HG03521 (cell line): Measurements from ENCODE around the gene ZNF618.

Source experiments
- ATAC-seq: cut with Tn5 transposase; IDR thresholded peaks from one replicate; pipeline ENCODE4 v1.9.1; 2021; ENCODE audit warnings: mild to moderate bottlenecking, moderate library complexity; ENCODE audit not compliant: unreplicated experiment

ZNF618 gene

DNA sequence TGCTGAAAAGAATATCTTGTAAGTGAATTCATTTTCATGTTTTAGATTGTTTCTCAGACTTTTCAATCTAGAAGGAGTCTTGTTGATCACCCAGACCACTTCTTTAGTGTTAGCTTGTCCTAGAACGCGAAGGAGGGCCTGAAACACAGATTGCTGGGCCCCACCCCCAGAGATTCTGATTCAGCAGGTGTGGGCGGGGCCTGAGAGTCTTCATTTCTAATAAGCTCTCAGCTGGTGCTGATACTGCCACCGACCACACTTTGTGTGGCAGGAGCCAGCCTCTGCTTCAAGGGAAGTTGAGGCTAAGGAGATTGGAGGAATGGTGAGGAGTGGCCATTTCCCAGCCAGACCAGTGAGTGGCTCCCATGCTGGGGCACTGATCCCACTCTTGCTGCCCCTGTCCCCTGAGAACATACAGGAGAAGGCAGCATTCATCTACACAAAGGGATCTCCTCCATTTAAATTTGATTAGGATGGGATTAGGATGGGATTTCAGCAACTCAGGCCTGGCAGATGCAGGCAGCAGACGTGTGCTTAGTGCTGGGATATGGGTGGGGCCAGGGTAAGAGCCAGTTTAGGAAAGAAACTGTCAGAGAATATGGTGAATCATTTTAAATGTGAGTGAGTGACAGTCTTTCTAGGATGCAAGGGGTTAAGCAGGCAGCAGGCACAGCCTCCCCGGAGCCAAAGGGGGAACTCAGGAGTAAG lies 35.9 kb downstream of the ZNF618 start:
- no peak for ATAC-seq

DNA sequence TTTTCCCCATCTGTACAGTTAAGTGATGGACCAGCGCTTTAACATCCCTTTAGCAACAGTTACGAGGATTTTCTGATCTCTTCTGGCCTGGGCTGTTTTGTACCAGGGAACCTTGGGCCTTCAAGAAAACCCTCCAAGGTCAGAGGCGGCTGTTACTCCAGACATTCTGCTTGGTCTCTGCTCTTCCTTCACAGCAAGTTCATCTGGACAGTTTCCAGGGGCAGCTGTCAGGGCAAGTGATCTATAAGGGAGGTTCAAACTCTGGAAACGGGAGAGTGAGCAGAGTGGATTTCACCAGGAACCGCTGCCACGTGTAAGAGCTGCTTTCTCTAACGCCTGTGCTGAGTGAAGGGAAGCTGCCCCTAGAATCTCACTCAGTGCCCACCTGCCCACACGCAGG lies 36.7 kb downstream of the ZNF618 start:
- ATAC-seq = no peak

DNA sequence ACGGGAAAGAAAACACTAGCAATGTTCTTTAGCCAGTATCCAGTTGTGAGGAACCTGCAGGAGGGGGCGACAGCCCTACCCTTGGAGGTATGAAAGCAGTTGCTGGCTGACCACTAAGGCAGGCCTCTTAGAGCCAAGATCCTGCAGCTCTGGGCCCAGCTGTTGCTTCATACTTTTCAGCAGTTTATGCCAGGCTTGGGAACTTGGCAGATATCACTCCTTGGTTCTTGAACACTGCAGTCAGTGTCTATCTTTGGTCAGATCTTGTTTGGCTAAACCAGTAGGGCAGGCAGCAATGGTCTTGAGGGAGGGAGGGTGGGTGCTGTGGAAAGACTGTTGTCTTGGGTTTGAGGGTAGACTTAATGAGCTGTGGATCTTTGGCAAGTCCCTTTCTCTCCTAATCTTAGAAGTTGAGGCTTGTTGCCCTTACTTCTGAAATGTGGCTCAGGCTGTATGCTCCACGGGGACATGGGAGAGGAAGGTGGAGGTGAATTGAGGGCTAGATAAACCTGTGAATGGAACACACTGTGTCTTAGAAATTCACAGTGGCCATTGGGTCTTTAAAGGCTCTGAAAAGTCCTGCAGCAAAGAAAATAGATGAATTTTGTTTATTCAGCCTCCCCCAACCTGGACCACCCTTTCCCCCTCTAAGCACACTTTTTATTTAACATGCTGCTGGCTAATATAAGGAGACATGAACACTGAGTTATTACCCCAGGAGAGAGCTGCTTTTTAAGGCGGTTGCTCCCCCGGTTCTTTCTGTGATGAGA lies 37.5 kb downstream of the ZNF618 start:
- no peak for ATAC-seq

DNA sequence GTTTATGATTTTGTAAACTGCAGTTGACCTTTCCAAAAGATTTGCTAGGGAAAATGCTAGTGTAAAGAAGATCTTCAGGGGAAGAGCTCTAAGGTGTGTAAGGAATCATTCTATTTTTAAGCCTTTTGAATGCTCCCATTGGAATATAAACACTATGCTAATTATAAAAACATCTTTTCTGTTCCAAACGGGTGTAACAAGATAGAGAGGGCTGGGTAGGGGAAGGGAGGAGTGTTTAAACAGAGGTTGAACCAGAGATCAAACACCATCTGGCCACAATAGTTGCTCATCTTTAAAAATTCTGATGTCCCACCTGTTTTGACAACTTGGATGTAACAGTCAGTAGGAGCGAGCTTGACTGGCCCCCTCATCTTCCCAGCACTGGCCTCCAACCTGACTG lies 38.4 kb downstream of the ZNF618 start:
- no peak for ATAC-seq

DNA sequence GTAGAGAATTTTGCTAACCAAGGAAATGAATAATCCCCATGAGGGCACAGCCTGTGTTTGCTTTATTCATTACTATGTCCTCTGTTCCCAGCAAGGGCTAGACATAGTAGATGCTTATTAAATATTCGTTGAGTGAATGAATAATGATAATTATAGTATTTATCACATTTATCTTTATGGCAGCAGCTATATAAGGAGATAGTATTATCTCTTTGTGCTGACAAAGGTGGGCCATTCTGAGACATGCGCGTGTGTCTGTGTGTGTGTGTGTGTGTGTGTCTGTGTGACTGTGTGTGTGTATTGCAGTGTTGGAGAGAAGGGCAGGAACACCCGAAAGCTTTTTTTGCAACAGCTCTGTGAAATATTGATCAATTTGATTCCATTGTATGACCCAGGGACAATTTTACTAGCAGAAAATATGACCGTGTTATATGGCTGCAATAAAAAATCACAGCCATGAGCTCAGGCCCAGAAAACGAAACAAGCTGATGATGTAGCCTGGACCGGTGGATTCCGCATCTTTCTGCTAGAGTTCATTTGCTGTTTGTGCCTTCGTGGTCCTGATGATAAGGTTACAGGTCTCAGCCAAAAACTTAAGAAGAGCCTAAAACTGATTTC lies 39.8 kb downstream of the ZNF618 start:
- ATAC-seq = no peak

DNA sequence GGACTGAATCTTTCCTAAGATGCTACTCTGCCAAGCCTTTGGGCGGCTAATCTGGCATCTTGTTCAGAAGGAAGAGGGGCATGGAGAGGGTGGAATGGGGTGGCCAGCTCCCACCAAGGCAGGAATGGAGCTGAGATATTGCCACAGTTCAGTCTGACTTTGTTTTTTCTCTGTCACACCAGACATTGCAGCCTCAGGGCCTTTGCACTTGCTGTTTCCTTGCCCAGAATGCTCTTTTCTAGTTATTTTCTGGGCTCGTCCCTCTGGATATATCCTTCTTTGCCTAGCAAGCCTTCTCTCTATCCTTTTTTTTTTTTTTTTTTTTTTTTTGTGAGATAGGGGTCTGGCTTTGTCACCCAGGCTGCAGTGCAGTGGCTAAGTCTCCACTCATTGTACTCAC lies 40.8 kb downstream of the ZNF618 start:
- no peak for ATAC-seq

DNA sequence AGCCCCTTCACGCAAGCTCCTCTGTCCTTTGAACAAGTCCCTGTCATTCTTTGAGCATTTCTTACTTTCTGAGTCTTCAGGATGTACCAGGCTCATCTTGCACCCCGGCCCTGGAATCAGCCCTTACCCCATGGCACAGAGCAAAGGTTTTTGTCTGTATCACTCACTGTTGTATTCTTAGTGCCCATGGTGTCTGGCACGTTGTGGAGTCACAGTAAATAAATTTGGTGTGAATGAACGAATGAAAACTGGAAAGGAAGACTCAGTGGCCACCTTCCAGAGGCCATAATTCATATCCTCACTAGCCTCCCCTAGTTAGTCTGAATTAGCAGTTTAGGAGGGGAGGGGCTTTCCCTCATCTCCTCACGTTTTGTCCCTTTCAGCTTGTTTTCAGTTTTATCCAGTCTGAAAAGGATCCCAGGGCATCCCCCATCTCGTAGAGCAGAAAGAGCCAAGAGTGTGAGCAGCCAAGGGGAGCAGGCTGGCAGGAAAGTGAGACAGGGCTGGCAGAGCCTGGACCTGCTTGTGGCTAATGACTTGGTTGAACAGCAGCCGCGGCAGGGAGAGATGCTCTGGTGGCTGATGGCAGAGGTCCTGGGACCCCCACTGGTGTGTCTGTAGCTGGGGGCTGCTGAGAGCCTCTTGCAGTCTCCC lies 42.7 kb downstream of the ZNF618 start:
- ATAC-seq = no peak

DNA sequence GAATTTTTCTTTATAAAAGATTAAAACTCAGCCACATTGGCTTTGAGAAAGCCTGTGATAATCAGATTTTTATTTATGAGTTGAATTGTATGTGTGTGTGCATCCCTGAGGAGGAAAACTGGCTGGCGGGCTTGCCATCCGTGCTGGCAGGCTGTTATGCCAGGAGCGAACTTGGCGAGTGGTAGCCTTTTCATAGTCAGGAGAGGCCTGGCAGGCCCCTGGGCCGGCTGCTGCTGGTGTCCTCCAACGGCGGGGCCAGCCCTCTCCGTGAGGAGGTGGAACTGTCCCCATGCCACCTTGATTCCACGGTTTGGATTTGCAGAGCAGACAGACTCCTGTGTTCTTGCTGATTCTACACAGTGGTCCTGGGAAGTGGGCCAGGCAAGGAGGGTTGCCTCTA lies 43.3 kb downstream of the ZNF618 start:
- ATAC-seq = no peak

DNA sequence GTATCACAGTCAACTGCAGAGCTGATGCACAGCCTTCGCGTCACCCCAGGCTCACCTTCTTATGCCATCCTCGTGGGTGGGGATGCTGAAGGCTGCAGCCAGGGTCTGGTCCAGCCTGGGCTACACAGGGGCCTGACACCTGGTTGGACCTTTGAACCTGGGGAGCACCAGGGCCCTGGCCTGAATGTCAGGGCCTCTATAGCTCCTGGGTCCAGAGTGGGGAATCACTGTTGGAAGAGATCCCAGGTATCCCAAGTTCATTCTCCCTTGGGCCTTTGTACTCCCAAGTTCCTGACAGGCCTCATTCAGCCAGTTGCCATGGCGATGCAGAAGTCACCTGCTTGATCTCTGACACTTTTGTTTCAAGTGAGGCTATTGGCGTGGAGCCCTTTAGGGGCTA lies 43.8 kb downstream of the ZNF618 start:
- no peak for ATAC-seq

DNA sequence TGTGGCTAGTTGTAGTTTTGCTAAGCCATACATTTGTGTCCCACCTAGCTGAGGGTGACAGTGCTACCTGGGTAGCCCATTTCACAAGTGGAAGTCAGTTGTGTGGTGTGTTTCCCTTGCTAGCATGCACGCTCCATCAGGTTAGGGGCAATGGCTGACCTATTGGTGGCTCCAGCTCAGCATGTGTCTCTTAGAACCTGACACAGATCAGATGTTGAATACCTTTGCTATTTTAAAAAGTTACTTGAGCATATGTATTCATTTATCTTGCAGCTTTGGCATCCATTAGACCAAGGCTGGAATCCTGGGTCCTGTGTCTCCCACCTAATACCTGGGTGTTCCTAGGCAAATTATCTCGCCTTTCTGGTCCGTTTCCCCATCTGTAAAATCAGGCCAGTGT lies 44.8 kb downstream of the ZNF618 start:
- no peak for ATAC-seq

DNA sequence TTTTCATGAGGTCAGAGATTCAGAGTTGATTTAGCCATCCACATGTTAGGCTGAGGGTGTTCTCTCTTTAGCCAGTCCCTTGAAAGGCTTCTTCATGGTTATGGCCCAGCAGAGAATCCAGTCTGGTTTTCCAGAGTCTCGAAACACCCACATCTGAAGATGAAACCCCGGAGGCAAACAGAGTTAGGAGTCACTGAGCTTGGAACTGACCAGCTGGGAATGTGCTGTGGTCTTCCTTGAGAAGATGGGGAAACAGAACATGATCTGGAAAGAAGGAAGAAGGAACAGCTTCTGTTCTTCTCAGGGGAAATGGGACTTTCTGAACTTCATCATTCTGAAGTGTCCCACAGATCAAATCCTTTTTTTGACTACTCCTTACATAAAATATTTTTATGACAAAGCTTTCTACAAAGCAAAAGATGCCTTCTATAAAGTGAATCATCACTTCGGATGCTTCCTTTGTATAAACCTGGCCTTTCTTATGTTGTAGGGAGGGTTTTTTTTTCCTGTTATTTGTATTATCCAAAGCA lies 45.4 kb downstream of the ZNF618 start:
- no peak for ATAC-seq

DNA sequence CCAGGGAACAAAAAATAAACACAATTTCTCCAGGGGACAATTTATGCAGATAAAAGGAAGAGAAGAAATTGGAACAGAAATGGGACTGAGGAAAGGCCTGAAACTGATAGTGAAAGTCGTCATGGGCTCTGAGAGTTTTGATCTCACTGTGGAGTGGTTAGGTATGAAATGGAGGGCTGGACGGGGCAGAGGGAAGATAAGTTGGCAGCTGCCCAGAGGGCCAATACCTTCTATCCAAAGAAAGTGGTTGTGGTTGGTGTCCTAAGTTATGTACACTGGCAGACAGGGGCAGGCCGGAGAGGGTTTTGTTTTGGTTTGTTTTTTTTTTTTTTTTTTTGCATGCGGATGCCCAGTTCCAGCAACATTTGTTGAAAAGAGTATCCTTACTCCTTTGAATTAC lies 46.1 kb downstream of the ZNF618 start:
- no peak for ATAC-seq

DNA sequence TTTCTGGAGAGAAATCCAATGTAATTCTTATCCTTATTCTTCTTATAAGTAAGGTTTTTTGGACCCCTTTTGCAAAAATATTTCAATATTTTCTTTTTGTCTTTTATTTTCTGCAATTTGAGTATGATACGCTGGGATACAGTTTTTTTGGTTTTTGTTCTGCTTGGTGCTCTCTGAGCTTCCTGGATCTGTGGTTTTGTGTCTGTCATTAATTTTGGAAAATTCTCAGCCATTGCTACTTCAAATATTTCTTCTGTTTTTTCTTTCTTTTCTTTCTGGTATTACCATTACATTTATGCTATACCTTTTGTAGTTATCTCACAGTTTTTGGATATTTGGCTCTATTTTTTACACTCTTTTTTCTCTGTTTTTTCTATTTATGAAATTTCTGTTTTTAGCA lies 50.1 kb downstream of the ZNF618 start:
- ATAC-seq = no peak

DNA sequence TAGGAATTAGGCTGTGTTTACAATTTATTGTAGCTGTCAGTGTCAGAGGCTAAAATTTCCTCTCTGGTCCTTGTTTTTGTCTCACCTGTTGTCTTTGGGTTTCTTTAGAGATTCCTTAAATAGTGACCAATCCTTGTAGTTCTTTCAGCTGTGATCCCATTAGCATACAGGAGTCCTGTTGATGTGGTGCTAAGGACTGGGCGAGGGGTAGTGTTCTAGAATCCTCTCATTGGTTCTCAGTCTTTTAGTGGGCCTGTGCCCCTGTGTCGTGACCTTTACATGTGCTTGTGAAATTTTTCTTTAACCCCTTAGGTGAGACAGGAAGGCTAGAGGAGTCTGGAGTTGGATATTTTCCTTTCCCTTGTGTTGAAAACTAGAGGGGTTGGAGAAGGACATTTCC lies 51.2 kb downstream of the ZNF618 start:
- no peak for ATAC-seq

DNA sequence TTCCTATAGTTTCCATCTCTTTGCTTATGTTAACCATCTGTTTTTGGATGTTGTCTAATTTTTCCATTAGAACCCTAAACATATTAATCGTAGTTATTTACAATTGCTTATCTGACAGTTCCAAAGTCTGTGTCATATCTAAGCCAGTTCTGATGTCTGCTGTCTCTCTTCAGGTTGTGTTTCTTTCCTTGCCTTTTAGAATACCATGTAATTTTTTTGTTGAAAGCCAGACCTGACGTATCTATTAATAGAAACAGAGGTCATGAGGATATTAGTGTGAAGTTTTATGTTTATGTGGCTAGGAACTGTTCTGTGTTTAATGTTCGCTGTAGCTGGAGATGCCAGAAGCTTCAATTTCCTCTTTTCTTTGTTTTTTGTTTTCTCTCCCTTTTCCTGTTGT lies 52.2 kb downstream of the ZNF618 start:
- no peak for ATAC-seq

DNA sequence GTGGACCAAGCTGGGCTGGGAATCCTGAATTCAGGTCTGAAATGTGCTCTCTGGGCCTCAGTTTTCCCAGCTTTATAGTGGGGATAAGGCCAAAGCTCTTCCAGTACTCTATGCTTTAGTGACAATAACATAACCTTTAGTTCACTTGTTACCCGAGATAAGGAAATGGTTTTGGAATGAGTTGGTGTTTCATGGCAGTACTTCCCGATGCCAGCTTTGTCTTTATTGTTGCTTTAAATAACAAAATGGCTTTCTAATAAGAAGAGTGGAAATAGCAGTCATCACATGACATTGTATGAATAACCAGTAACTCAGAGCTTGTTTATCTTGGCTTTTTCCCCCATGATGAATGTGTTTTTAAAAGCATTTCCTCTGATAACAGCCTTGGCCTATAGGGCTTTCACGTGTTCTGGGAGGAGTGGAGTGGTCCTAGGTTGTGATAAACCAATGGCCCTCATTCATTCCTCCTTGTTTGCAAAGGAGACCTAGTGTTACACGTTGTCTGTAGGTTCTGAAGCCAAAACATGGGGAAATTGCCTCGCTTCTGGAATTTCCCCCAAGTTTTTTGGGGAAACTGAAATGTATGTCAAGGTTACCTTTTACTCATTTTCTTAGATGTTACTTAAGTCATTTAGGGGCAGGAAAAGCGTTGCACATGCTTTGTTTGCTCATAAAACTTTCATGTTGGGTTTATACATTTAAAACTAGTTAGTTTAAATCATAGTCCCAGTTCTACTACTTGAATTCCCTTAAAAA lies 53.7 kb downstream of the ZNF618 start:
- no peak for ATAC-seq

DNA sequence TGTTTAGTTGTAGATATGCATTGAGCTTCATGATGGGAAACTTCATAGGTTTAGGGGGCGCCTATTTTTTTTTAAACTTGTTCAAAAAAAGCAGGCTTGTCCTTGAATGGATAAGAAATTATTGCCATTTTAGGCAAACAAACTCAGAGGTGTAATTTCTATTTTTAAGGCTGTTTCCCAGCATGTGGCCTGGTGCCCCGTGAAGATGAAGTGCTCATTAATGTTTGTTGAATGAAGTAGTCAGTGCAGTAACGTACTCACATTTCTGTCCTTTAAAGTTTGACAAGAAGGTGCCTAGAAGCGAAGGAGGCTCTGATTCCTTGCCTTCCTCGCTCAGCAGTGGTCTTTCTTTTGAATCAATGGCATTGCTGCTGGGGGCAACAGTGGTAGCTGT lies 54.3 kb downstream of the ZNF618 start:
- ATAC-seq = no peak

DNA sequence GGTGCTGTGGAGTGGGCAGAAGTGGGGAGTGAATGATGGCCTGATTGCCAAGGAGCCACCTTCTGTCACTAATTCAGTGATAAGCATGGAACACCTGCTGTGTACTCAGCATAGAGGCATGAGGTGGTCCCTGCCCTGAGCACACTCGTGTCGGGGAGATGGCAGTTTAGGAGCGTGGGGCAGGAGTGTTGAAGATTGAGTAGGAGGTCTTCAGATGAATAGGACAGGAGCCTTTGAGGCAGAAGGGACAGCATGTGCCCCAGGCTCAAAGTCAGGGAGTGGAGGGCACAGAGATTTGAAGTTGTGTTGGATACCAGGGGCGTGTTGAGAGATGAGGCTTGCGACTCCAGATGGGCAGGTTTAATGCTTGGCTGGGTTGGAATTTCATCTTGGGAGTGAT lies 55.0 kb downstream of the ZNF618 start:
- no peak for ATAC-seq

DNA sequence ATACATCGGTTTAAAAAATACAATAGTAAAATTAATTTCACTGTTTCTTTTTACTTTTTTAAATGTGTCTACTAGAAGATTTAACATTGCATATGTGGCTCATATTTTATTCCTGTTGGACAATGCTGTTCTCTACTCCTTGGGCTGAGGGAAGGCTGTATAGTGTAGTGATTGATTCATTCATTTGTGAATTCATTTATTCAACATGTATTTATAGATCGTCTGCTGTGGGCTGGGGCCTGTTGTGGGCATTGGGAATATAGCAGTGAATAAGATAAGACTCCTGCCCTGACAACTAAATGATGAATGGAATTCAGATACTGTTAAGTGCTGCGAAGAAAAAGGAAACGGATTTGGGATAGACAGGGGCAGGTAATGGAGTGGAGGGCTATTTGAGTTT lies 55.7 kb downstream of the ZNF618 start:
- no peak for ATAC-seq

DNA sequence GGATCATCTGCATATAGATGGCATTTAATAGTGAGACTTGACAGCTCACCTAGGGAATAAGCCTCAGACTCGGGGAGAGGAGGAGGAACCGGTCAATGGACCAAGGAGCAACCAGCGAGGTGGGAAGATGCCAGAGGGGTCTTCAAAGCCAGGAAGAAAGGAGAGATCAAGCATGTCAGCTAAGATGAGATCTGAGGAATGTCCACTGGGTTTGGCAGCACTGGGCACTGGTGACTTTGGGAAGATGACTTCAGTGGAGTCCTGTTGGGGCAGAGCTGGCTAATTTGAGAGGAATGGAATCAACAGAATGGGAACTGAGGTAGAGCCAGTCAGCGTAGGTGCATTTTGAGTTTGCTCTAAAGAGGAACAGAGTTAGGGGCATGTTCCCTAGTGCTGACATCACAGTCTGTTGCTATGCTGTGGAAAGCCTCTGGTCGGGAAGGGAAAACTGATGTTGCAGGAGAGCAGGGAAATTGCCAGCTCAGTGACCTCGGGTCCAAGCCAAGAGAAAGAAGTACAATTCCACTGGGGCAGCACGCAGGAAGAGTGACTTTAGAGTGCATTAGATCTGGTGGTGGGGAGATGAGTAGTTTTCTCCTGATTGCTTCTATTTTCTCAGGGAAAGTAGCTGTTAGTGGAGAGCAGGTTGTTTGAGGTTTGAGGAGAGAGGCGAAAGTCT lies 56.9 kb downstream of the ZNF618 start:
- no peak for ATAC-seq
